Measurements from ENCODE around the gene CD209. TPM values are rescaled to one million over a fixed set of nuclear protein-coding genes. Genes with fewer than 3 reads are reported as not detected.

Gene CD209
- total and polyA plus RNA-seq, 9 of the 15 experiments (the other 6 are each of a cell fraction or from before 2014, with no cell fraction given), result 0.01 TPM; not detected in 8

GRCh38 chr19:7722231-7722651 lies 25.1 kb downstream of the CD209 start:
- CTCF ChIA-PET (ENCODE audit: low intra/inter-chr PET ratio), result no interaction called here
- BruUV-seq (replicated peaks), result no TSS peak
- Histone ChIP-seq H4K20me1 (replicated peaks; ENCODE audit: control insufficient read depth, insufficient read depth, low read length) (no peaks in the 10 kb centered on the region), H3K4me3 (no peak overlapping the region), H3K27ac (ENCODE audit: extremely low read depth, low read depth, low read length) (no peak overlapping the region), H3K9ac (ENCODE audit: insufficient read depth in 1 of 2, low read depth in 2 of 2, low read length in 2 of 2) (0 out of 4 replicates have a peak overlapping the region, but pooled peaks of 1 of the 2 experiments have one; percentile 26), H3K79me2 (ENCODE audit: control insufficient read depth, insufficient read depth, low read length) (no peaks in the 10 kb centered on the region), H3K36me3 (ENCODE audit: control insufficient read depth, insufficient read depth, low read length) (no peaks in the 10 kb centered on the region), H3K4me1 (replicated peaks in 1 of 2; ENCODE audit: control insufficient read depth in 2 of 2, insufficient read depth in 2 of 2, low read length in 2 of 2) (no peaks in the 10 kb centered on the region), H3K4me2 (ENCODE audit: insufficient read depth, low read length) (no peak overlapping the region), H3K27me3 (ENCODE audit: control insufficient read depth in 2 of 2, insufficient read depth in 2 of 2, low read length in 2 of 2) (peaks cover 8 to 42% of the 10 kb centered on the region in 2 experiments), H3K9me3 (replicated peaks; ENCODE audit: control insufficient read depth, insufficient read depth, low read depth, low read length) (no peaks in the 10 kb centered on the region), H2AFZ (ENCODE audit: low read depth, low read length) (no peak overlapping the region), H3K9me1 (ENCODE audit: control insufficient read depth, insufficient read depth, low read length) (no peaks in the 10 kb centered on the region)
- TF ChIP-seq FIP1L1 (IDR thresholded peaks at IDR 0.05; ENCODE audit: low read depth, low read length, poor library complexity, severe bottlenecking) (no peak), STAG1 (CRISPR knock-in tag; IDR thresholded peaks at IDR 0.05; ENCODE audit: borderline replicate concordance) (no peak), SMC3 (conservative IDR thresholded peaks at IDR 0.05; ENCODE audit: insufficient read depth, low read depth, low read length) (no peak), MEF2A (IDR thresholded peaks at IDR 0.05; ENCODE audit: control insufficient read depth, low read depth, low read length) (no peak), C11orf30 (IDR thresholded peaks at IDR 0.05; ENCODE audit: low read depth) (no peak), TGIF2 (CRISPR knock-in tag; IDR thresholded peaks at IDR 0.05) (no peak), THRB (CRISPR knock-in tag; conservative IDR thresholded peaks at IDR 0.05) (no peak), RHOXF2B (CRISPR knock-in tag; conservative IDR thresholded peaks at IDR 0.05) (no peak), MYNN (IDR thresholded peaks at IDR 0.05) (no peak), MYNN (CRISPR knock-in tag; IDR thresholded peaks at IDR 0.05) (no peak), ZNF436 (CRISPR knock-in tag; IDR thresholded peaks at IDR 0.05) (no peak), ZNF511 (CRISPR knock-in tag; IDR thresholded peaks at IDR 0.05) (no peak), BHLHE40 (IDR thresholded peaks at IDR 0.05; ENCODE audit: low read length) (no peak), LEF1 (IDR thresholded peaks at IDR 0.05) (no peak), TOE1 (IDR thresholded peaks at IDR 0.05; ENCODE audit: borderline replicate concordance) (no peak), TOE1 (CRISPR knock-in tag; IDR thresholded peaks at IDR 0.05; ENCODE audit: borderline replicate concordance, low read depth) (no peak), HNRNPLL (IDR thresholded peaks at IDR 0.05; ENCODE audit: low read depth, low read length, poor library complexity, severe bottlenecking) (no peak), ZNF12 (CRISPR knock-in tag; IDR thresholded peaks at IDR 0.05) (no peak), ZSCAN29 (IDR thresholded peaks at IDR 0.05) (no peak), ZNF212 (CRISPR knock-in tag; IDR thresholded peaks at IDR 0.05) (no peak), ZBTB5 (IDR thresholded peaks at IDR 0.05) (no peak)
- POLR2A ChIA-PET, result interaction anchor here (0.6 to 0.8 kb wide), 2 partner anchors 10 to 41 kb away, joined by 3 read pairs; partner anchors contain the start of genes CLEC4G and TRAPPC5
- no peak for ATAC-seq
- 6% methylated on average over 5 of the region's 5 CpGs for WGBS (ENCODE audit: insufficient coverage, low coverage, missing lambda C conversion rate)
- intact Hi-C loops (cut with micrococcal nuclease) (no loop called here), in situ Hi-C loops (cut with MboI) (no loop called here)
- DNase-seq (ENCODE audit: extremely low read depth in 1 of 4, low spot score in 3 of 4), result no peak
- FAIRE-seq, result no peak

All from K562 (cell line).